HL-60 (cell line): ENCODE measurements around the gene RAP1A.
A peak's percentile ranks its signal among the peaks of the same experiment; 100 is the strongest.

Experiments used
- DNase-seq, 2 experiments: peaks; one replicate each; pipeline ENCODE4 v3.0.0-alpha.2; 2010 to 2020; ENCODE audit warnings: low read depth in 1 of 2, low spot score in 1 of 2
- H3K27ac ChIP-seq: fragments of 250-450 bp; sonication (Bioruptor Pico); replicated peaks from 2 replicates; pipeline ENCODE4 v1.5.1; 2020; ENCODE audit warnings: mild to moderate bottlenecking, moderate library complexity
- H3K27me3 ChIP-seq: fragments of 250-450 bp; sonication (Bioruptor Pico); 2 replicates; pipeline ENCODE4 v1.5.1; 2021; ENCODE audit warnings: mild to moderate bottlenecking, moderate library complexity; ENCODE audit not compliant: insufficient read depth, poor library complexity, severe bottlenecking
- H3K4me3 ChIP-seq: replicated peaks from 2 replicates; pipeline ENCODE4 v1.5.1; 2011; ENCODE audit warnings: mild to moderate bottlenecking, control low read depth, low read length; ENCODE audit not compliant: insufficient read depth
- CTCF ChIP-seq: IDR thresholded peaks from one replicate; pipeline ENCODE4 v1.5.1; 2011; ENCODE audit warnings: low read length, control low read depth, inconsistent platforms; ENCODE audit not compliant: insufficient read depth
- GABPA ChIP-seq: IDR thresholded peaks from 2 replicates; pipeline ENCODE4 v1.6.1; 2012; ENCODE audit warnings: low read depth
- POLR2AphosphoS5 ChIP-seq: IDR thresholded peaks from 2 replicates; pipeline ENCODE4 v1.6.1; 2012; ENCODE audit warnings: low read depth
- REST ChIP-seq: IDR thresholded peaks from 2 replicates; pipeline ENCODE4 v1.6.1; 2012; ENCODE audit warnings: low read depth; ENCODE audit not compliant: insufficient replicate concordance
- SPI1 ChIP-seq: IDR thresholded peaks from 2 replicates; pipeline ENCODE4 v1.6.1; 2012; ENCODE audit warnings: low read depth, mild to moderate bottlenecking, borderline replicate concordance

Gene RAP1A

GRCh38 chr1:111611986-111612385, 7.6 kb upstream of the RAP1A start:
- H3K4me3 ChIP-seq = no peak overlapping the region
- DNase-seq = no peak
- no peak overlapping the region for H3K27ac ChIP-seq
- TF ChIP-seq POLR2AphosphoS5 (no peak), REST (no peak), CTCF (no peak), GABPA (no peak)
- no peaks in the 10 kb centered on the region for H3K27me3 ChIP-seq

- no peak overlapping the region for H3K4me3 ChIP-seq
- TF ChIP-seq CTCF = no peak
- TF ChIP-seq SPI1 = peak; percentile 99
- DNase-seq = peak in 1 of 2 experiments; percentile 72
- peak overlapping the region; percentile 70 for H3K27ac ChIP-seq
- no peaks in the 10 kb centered on the region for H3K27me3 ChIP-seq
Observed at GRCh38 chr1:111615870-111616715, 3.5 kb upstream of the RAP1A start.

GRCh38 chr1:111618081-111618480, 1.5 kb upstream of the RAP1A start:
- Histone ChIP-seq H3K27me3 (no peaks in the 10 kb centered on the region), H3K27ac (no peak overlapping the region), H3K4me3 (no peak overlapping the region)
- no peak for TF ChIP-seq GABPA
- no peak for TF ChIP-seq POLR2AphosphoS5
- no peak for TF ChIP-seq SPI1
- no peak for TF ChIP-seq REST
- no peak for TF ChIP-seq CTCF
- DNase-seq = no peak
